Measurements from ENCODE around the gene AUTS2. TPM values are rescaled to one million over a fixed set of nuclear protein-coding genes. Genes with fewer than 3 reads are reported as not detected.

AUTS2 gene
- total RNA-seq, 1 donor from 2014 or later, result 0.20 TPM

DNA sequence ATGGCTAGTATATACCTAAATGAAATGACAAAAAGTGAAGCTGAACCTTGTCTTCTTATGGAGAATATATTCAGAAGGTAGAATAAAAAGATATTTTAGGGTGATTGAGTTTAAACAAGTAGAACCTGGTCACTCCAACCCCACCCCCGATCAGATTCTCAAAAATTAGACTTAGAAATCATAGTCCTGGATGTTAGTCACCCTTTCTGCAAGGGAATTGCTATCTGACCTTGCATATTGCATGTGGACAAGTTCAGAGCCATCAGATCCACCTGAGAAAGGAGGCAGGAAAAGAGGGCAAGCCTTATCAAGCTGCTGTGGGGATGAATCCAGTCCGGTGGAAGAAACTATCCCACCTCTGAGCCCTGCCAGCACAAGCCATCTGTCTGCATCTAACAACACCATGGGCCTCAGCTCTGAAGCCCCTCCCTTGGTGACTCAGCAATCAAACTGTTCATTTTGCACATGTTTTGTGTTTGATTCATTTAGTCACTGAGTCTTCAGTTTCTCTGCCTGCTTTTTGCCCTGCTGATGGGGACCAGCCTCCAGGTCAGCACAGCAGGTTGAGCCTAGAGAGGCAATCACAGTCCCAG lies 727.3 kb downstream of the AUTS2 start:
- DNase-seq (ENCODE audit: low read depth, low spot score), result no peak

DNA sequence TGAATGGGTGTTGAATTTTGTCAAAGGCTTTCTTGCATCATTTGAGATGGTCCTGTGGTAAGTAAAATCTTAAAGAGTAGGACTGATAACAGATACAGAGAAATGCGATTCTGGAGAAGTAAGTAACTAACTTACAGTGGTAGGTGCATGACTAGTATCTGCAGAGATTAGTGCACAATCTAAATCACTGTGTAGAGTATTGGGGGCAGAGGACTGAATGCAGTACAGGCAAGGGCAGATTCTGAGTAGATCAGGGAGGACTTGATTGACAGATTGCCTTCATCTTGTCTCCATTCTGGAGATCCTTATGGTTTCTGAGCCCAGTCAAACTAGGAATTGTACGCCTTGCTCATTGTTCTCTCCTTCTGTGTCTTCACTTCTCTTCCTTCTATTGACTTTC lies 736.0 kb downstream of the AUTS2 start:
- no peak for DNase-seq (ENCODE audit: low read depth, low spot score)

DNA sequence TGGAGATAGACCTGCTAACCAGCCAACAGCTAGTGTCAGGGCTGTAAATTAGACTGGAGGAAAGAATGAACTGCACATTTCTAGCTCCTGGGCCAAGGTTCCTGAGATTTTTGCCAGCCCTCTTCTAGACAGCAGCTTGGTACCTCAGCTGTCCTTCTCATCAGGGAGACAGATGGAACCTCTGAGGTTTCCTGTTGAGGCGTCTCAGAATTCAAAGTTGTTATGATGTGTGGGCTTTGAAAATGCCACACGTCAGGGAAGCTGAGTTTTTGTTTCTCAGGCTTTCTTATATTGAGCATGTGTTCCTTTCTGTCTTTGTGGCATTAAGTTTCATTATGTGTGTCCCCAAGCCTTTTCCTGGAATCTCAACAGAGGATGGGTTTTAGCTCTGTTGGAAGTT lies 736.6 kb downstream of the AUTS2 start:
- DNase-seq (ENCODE audit: low read depth, low spot score), result no peak

DNA sequence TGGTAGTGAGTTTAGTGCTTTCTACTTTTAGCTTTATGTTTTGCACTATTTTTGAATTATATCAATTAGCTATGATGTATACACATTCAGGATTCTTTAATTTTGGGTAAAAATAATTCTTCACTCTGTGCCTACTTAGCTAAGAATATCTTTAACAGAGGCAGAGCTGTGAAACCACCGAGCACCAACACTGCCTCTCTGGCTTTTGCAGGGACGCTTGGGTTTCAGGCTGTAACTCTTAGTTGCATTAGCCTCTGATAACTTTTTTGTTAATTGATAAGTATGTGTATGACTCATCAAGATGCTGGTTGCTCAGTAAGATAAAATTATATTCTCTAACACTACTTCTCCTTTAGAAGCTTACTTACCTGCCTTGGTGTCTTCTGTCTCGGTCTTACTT lies 738.3 kb downstream of the AUTS2 start:
- no peak for DNase-seq (ENCODE audit: low read depth, low spot score)

DNA sequence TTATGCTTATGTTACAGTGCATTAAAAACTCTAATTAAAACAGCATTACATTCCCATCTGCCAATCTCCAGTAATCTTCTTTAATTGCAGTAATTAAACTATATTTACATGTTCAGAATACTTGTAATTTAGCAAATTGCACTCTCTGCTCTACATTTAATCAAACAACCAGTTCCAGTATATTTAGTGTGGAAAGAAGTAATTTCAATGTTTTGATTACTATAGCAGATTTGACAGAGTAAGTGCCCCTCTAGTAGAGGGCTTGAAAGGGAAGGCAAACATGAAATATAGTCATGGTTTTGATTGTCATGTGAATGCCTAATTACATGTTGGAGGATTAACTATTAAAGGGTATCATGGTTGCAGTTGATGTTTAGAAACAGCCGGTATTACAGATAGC lies 739.7 kb downstream of the AUTS2 start:
- DNase-seq (ENCODE audit: low read depth, low spot score), result no peak

DNA sequence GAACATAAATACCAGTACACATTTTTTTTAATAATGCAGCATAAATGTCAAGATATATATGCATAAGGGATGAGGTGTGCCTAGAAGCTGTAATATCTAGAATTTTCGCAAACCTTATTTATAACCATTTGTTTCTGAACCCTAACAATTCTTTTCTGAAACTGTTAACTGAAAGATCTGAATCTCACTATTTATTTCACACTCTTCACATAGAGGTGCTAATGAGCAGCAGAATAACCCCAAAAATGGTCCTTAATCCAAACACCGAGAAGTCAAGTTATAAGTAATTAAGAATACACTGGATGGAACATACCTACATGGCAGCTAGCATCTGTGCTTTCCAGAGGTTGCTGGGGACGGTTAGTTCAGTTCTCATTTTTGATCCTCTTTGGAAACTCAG lies 742.0 kb downstream of the AUTS2 start:
- no peak for DNase-seq (ENCODE audit: low read depth, low spot score)

DNA sequence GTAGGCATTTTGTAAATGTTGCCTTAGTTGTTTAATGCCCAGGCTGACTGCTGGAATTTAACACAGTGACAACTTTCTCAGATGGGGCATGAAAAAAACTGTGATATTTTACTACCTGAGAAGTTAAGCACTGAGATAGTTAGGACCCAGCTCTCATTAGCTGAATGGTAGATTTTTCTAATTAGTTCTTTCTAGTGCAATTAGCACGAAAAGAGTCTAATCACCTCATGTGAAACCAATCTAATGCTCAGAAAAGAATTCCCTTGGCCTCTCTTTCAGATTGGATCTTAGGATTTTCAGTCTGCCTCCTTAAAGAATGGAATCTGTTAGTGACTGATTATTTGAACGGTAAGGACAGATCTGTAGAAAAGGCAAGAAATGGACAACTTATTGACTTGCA lies 743.2 kb downstream of the AUTS2 start:
- DNase-seq (ENCODE audit: low read depth, low spot score), result no peak

DNA sequence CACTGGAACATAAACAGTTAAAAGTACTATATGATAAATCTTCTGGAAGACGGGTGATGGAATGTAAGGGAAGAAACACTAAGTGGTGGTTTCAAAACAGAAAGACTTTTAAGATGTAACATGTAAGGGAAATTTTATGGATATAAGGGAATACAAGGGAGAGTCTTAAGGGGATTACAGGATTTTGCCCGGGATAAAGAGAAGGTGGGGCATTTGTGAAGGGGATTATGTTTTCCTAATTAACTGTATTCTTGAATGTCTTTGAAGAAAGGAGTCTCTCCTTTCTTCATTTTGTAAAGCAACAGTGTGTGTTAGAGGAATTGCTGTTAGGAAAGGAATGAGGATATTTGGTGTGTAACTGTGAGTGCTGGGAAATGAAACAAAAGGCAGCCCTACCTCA lies 745.2 kb downstream of the AUTS2 start:
- DNase-seq (ENCODE audit: low read depth, low spot score), result no peak

DNA sequence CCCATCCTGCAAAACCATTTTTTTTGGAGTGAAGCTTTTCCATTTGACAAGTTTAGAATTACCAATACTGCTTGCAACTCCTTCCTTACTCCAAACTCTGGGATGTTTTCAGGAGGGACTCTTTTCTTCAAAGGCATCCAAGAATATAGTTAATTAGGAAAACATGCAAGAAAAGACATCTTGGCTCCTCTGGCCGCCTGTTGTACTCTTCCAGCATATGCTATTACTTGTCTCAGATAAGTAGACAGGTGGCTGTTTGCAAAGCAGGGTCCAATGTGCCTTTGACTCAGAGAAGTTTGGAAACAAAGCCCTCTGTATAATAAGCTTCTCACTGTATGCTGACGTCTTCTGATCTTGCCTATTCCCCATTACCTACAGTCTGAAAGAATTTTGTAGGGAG lies 746.5 kb downstream of the AUTS2 start:
- no peak for DNase-seq (ENCODE audit: low read depth, low spot score)

DNA sequence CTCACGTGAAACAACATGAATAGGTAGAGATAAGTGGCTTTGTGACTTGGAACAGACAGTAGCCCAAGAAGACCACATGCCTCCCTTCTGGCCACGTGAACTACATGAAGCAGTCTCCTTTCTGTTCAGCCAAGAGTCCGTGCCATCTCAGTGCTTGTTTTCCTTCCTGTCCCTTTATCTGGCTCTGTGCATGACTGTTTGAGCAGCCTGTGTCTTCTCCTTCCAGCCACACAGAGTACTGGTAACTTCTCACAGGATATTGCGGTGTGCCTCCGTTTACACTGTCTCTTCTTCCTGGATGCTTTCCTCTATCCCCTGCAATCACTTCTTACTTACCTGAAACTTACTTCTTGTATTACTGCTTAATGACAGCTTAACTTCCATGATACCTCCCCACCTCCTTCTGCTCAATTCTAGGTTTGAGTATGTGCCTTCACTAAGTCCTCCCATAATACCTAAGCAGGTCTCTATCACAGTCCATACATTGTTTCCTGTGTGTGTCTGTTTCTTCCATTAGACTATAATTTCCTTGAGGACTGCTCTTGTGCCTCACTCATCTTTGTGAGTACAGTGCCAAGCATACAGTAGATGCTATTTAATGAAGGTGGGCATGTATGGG lies 748.7 kb downstream of the AUTS2 start:
- no peak for DNase-seq (ENCODE audit: low read depth, low spot score)

DNA sequence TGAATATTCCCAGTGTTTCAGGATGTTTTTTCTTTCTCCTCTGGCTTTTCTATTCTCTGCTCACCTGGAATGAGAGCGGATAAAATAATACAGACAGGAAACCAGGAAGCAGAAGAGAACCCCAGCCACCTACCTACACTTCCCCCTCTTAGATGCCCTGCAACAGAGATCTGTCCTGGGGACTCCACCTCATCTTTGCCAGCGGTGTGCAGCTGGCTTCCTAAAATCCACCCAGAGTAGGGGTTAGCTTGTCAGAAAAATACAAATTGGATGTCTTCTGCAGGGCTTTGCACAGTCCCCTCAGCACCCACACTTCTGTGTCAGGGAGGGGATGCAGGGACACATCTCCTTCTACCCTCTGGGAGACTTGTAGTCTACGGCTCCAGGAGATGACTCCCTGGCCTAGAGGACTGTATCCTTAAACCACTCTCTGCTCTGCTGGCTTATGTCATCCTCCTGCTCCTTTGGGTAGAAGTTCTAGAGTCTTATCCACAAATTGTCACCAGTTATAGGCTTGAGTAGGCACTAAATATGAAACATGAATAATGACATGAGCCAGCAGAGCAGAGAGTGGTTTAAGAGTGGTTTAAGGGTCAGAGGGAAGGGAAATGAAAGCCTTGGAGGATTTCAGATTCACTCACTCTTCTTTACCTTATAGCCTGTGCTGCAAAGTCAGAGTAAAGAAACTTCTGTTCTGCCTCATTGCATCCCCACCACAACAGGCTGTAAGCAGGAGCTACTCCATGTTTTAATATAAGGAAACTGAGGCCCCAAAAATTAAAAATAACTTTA lies 749.4 kb downstream of the AUTS2 start:
- no peak for DNase-seq (ENCODE audit: low read depth, low spot score)

DNA sequence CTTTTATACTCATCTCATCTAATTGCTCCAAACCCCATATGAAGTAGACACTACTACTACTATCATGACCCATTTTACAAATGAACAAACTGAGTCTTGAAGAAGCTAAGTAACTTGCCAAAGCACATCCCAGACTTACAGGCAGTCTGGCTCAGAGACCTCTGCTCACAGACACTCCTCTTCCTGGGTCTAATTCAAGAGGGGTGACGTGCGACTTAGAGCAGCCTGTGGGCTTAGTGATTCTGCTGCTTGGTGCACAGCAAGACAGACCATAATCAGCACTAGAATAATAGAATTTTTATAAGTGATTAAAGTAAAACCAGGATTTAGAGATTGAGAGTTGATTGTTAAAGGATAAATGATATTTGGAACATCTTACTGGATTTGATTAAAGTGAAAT lies 750.8 kb downstream of the AUTS2 start:
- DNase-seq (ENCODE audit: low read depth, low spot score), result no peak

DNA sequence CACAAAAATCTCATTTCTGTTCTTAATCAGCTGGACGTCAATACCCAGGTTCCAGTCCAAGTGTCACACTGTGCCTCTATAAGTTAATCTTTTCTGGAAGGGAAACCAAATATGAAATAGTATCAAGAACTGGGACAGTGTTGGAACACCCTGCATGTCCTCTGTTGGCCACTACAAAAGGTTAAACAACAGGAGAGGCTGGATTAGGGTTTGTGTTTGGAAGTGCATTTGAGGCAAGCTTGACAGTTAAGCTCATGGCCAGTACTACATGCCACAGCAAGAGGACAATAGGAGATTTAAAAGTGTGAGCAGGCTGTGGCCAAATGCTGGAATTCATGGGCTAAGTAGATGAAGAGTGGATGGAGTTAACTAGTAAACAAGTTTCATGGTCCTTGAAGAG lies 751.5 kb downstream of the AUTS2 start:
- DNase-seq (ENCODE audit: low read depth, low spot score), result no peak

DNA sequence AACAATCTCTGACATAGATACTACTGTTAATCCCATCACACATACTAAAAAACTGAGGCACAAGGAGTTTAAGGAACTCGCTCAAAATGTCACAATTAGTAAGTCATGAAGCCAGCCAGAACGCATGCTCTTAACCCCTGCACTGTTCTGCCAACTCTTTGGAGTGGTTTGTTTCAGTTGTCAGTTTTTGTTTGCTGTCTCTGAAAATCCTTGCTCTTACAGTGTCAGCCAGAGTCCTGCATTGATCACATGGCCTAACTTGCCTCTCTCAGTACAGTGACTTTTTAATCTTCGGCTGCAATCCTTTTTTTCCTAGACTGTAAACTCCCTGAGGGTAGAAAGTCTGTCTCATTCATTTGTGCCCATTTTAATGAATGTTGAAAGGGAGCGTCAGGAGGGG lies 753.8 kb downstream of the AUTS2 start:
- no peak for DNase-seq (ENCODE audit: low read depth, low spot score)

DNA sequence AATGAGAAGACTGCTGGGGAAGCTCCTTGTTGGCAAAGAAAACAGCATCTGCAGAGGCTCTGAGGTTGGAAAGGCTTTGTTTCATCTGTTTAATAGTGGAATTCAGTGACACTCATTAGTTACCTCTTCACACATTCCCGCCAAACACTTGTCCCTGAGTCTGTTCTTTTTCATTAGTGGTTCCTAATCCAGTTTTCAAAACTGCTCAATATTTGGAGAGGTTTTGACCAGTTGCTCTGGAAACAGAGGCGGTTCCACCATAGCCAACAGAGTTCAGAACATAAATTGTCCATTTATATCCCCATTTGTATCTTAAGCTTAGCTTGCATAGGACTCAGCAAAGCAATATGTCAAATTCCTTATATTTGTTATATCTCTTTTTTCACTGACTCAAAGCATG lies 754.6 kb downstream of the AUTS2 start:
- DNase-seq (ENCODE audit: low read depth, low spot score), result no peak

DNA sequence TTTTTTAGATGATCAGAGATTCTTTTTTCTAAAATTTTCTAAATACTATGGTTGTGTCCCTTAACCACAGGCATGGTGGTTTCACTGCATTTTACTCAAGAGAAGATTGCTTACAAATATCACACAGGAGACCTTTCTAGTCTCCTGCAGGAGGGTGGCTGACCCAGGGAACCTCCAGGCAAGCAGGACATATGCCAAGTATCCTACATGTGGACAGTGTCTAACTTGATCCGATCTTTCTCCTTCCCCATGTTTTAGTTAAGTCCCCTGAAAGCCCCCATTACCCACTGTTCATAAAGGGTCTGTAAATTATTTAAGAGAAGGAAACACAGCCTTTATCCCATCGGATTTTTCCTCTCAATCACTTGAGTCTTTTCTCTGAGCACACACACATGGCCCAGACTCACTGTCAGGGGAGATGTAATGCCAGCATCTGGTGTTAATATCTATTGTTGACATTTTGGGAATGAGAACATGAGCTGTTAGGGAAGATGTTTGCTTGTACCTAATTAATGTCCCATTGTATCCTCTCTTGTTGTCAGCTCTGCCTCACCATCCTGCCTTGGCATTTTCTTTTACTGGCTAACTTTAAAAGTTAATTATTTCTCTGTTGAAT lies 755.2 kb downstream of the AUTS2 start:
- DNase-seq (ENCODE audit: low read depth, low spot score), result no peak

DNA sequence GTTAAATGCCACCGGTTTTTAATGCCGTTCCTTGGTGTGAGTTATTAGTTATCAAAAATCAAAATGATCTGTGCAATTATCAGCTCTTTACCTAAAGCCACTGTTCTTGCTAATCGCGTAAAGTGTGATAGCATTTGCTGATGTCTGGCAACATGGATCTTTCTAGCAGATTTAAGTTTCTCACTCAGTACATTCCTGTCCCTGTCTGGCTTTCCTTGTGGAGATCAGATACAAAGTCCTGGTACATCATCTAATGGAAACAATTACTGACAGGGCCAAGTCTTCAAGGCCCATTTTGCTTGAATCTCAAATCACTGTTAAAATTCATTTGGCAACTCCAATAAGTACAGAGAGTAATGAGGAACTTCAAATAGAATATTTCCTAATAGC lies 755.7 kb downstream of the AUTS2 start:
- DNase-seq (ENCODE audit: low read depth, low spot score), result no peak

DNA sequence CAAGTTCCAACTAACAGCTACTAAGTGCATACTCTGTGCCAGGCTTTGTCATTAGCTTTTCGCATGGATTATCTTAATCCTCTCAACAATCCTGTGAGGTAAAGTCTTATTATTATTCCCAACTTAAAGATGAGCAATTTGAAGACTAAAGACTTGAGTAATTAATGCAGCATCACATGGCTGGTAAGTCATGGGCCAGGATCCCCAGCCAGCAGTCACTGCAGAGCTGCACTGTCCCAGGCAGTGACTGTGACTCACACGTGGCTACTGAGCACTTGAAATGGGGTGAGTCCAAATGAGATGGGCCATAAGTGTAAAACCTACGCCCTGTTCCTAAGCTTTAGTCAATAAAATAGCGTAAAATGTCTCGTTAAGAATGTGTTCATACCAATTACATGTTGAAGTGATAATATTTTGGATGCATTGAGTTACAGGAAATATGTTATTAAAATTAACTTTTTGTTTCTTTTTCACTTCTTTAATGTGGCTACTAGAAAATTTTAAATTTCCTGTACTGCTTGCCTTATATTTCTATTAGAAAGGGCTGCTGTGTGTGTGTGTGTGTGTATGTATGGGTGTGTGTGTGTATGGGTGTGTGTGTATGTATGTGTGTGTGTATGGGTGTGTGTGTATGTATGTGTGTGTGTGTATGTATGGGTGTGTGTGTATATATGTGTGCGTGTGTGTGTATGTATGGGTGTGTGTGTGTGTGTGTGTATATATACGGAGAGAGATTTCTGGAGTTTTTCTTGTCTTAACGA lies 756.3 kb downstream of the AUTS2 start:
- DNase-seq (ENCODE audit: low read depth, low spot score), result no peak

DNA sequence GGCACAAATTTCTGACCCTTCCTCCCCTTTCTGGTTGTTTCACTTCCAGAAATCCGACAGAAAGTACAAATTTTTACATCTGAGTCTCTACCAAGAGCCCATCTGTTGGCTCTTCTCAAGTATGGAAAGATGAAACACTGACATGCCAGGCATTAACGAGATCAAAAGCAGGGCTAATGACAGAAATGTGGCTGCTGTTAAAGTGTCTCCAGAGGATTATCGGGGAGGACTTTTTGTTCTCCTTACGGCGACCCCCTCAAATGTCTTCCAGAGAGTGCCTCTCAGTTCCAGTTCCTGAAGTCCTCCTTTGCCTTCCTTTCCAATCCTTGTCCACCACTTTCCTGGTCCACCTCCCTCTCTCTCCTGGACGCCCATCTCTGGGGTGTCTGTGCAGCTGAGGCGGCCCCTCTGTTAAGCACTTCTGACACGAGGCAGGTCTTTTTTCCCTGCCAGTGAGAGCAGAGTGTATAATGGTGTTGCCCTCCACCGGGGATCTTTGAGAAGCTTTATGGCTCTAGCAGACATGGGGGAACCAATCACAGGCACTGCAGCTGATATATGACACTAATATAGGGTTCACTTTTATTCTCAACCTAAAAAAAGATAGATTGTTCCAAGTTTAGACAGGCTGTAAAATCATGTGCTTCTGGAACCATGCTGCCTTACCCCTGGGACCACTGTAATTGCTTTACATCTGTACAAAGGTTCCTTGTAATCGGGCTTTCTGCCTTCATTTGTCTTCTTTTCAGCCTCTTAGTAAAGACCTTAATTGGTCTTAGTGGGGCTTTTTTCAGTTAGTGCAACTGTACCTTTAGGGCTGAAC lies 757.1 kb downstream of the AUTS2 start:
- no peak for DNase-seq (ENCODE audit: low read depth, low spot score)

DNA sequence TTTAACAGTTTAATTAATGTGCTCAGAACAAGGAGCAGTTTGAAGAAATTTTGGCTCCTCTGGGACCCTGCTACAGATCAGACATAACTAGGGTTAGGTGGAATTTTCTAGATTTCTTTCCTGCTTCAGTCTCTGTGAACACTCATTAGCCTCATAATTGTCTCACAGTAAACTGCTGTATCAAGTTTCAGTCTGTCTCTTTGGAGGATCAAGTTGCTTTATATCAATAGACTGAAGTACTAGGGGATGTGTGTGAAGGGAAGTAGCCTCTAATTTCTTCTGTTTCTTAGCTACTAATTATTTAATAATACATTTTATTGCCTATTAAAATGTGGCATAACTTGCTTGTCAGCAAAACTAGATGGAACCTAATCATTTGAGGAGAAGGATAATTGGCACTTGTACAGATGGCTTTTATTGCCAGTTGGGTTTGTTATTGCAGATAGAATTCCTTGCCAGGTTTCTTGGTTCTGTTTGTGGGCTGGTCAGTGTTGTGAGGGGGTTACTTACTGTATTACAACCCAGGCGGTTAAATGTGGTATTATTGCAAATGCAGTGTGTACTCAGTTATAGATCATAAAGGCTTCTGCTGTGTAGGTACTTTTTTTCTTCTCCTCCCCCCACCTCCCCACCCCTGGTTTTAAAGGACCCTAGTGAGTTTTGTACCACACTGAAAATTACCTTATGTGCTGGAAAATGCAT lies 758.0 kb downstream of the AUTS2 start:
- no peak for DNase-seq (ENCODE audit: low read depth, low spot score)

All from pulmonary artery endothelial cell (primary cell).